ENCODE data around the gene TSC22D1.

DNA sequence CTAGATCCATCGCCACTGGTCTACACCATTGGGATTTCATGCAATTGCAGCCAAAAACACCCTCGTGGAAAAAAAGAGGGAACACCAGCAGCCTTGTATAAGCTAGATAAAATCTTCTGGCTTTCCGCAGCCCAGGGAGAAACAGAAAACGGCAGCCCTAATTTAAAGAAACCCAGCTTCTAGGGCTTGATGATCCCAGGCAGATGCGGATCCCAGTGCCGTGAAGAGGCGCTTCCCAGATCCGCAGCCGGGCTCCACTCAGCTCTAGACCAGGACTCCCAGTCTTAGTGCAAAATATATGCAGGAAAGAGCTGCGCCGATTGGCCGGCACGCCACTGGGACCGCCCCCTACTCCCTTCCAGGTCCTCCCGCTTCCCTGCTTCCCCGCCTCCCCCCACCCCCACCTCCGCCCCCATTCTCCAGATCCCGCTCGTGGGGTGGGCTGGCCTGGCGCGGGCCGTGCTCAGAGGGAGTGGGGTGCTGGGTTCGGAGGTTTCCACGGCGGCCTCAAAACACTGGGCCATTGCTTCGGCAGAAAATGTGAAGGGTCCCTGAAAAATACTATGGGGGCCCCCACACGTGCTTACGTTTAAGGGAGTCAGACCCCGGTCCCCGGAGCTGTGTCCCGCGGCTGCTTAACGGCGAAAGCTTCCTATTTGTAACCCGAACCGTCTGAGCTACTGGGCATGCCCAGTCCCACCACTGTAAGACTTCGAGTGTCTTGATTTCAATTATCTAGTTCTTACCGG, 139.4 kb downstream of the TSC22D1 start:
- TF ChIP-seq, protein P1, sequence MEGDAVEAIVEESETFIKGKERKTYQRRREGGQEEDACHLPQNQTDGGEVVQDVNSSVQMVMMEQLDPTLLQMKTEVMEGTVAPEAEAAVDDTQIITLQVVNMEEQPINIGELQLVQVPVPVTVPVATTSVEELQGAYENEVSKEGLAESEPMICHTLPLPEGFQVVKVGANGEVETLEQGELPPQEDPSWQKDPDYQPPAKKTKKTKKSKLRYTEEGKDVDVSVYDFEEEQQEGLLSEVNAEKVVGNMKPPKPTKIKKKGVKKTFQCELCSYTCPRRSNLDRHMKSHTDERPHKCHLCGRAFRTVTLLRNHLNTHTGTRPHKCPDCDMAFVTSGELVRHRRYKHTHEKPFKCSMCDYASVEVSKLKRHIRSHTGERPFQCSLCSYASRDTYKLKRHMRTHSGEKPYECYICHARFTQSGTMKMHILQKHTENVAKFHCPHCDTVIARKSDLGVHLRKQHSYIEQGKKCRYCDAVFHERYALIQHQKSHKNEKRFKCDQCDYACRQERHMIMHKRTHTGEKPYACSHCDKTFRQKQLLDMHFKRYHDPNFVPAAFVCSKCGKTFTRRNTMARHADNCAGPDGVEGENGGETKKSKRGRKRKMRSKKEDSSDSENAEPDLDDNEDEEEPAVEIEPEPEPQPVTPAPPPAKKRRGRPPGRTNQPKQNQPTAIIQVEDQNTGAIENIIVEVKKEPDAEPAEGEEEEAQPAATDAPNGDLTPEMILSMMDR (IDR thresholded peaks at IDR 0.05; ENCODE audit: poor library complexity, severe bottlenecking) = peak; percentile 12
- peak; percentile 83 for TF ChIP-seq MXI1 (conservative IDR thresholded peaks at IDR 0.05; ENCODE audit: poor library complexity, severe bottlenecking)

Data from neural cell (in vitro differentiated cells).